ENCODE results near the gene ZC3HAV1.

DNA sequence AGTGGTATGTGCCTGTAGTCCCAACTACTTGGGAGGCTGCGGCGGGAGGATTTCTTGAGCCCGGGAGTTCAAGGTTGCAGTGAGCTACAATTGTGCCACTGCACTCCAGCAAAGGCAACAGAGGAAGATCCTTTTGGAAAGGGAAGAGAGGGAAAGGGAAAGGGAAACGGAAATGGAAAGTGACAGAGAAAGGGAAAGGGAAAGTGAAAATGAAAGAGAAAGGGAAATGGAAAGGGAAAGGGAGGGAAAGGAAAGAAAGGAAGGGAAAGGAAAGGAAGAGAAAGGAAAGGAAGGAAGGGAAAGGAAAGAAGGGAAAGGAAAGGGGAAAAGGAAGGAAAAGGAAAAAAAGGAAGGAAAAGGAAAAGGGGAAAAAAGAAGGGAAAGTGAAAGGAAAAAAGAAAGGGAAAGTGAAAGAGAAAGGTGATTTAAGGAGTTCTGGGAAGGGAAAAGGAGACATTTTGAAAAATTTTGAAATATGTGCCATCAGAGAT lies 2.3 kb upstream of the ZC3HAV1 start:
- TF ChIP-seq, protein P1, sequence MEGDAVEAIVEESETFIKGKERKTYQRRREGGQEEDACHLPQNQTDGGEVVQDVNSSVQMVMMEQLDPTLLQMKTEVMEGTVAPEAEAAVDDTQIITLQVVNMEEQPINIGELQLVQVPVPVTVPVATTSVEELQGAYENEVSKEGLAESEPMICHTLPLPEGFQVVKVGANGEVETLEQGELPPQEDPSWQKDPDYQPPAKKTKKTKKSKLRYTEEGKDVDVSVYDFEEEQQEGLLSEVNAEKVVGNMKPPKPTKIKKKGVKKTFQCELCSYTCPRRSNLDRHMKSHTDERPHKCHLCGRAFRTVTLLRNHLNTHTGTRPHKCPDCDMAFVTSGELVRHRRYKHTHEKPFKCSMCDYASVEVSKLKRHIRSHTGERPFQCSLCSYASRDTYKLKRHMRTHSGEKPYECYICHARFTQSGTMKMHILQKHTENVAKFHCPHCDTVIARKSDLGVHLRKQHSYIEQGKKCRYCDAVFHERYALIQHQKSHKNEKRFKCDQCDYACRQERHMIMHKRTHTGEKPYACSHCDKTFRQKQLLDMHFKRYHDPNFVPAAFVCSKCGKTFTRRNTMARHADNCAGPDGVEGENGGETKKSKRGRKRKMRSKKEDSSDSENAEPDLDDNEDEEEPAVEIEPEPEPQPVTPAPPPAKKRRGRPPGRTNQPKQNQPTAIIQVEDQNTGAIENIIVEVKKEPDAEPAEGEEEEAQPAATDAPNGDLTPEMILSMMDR (conservative IDR thresholded peaks at IDR 0.05; ENCODE audit: low read length), result no peak
- no peak for TF ChIP-seq EZH2phosphoT487 (IDR thresholded peaks at IDR 0.05; ENCODE audit: borderline replicate concordance, low read depth, low read length)

Data from OCI-LY7 (cell line).